GM18907 (cell line): Measurements from ENCODE around the gene GNB2.
"Not testable (repeated sequence)": the region's sequence is repeated elsewhere in the genome, so short reads cannot be mapped to it uniquely, and the experiment has no call there.

ENCODE experiments used
- ATAC-seq: cut with Tn5 transposase; IDR thresholded peaks from one replicate; pipeline ENCODE4 v1.9.1; 2021; ENCODE audit warnings: mild to moderate bottlenecking, moderate library complexity; ENCODE audit not compliant: unreplicated experiment

The GNB2 gene

DNA sequence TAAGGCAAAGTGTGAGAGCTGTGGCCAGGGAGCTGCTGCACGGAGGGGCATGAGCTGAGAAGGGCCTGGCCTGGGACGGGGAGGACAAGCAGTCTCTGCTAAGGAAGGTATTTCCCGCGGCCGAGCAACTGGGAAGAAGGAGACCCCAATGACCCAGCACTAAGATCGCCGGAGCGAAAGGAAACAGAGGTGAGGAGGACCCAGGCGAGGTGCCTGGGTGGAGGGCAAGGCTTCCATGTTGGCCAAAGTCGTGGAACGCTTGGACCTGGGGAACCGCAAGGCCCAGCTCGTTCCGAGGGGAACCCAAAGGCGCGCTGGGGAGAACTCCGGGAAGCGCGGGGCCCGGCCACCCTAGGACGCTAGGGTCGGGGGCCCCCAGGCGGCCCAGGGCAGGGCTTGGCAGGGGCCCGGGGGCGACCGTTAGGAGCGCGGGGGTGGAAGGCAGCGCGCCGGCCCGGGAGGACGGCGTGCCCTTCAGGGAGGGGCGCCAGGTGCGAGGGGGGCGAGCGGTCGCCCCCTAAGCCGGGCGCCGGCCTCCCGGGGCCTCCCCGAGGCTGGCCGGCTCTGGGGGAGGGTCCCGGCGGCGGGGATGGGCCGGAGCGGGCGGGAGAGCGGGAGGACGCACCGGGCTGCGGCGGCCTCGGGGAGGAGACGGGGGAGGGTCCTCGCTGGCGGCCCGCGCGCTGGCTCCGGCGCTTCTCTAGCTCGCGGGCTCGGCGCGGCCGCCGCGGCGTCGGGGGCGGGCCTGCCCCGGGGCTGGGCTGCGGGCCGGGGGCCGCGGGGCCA lies 20.0 kb downstream of the GNB2 start:
- peak; percentile 23 for ATAC-seq

DNA sequence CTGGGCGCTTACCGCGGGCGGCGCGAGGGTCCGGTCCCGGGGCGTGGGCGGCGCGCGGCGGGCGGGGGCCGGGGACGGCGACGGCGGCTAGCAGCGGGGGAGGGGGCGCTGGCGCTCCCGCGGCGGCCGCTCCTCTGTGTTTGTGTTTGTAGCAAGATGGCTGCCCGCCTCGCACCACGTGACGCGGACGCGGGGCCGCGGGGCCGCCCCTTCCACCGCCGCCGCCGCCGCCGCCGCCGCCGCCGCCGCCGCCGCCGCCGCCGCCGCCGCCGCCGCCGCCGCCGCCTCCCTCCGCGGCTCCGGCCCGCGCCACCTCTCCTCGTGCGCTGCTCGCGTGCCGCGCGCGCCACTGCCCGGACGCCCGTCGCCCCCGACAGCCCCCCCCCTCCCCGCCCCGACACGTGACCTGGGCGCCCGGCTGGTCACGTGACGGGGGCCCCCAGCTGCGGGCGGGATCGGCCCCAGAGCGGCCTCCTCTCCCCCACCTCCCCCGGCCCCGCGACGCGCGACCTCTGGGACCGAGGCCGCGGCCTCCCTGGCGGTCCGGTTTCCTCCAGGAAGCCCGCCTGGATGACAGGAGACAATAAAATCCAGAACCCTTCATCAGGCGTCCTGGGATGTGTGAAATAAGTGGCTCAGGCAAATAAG lies 20.7 kb downstream of the GNB2 start, which contains the start of gene GIGYF1:
Gene GIGYF1 (minus strand): TSS at position 153 of the 648 bp plus-strand sequence. CDS start 6,012 bp downstream, outside the sequence.
- ATAC-seq: peak; percentile 39

DNA sequence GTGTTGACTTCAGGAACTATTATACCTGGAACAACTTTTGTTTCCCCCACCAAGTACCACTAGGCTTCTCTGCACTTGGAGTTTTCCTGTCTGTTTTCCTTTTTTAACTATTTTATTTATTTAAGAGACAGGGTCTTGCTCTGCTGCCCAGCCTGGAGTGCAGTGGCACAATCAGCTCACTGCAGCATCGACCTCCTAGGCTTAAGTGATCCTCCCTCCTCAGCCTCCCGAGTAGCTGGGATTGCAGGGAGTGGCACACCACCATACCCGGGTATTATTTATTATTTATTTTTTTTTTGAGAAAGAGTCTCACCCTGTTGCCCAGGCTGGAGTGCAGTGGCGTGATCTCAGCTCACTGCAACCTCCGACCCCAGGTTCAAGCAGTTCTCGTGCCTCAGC lies 22.6 kb downstream of the GNB2 start:
- no peak for ATAC-seq

DNA sequence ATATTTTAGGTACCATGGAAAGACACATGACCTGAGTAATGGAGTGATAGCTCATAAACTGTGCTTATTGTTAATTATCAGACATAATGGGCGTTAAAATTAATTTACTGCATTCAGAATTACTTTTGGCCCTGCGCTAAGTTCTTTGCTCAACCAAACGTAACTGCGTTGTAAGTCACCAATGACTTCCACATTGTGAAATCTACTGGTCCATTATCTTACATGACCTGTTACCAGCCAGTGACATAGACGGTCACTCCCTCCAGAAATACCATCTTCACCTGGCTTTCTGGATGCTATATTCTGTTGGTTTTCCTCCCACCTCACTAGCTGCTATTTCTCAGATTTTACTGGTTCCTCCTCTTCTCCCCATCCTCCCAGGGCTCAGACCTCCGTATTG lies 25.5 kb downstream of the GNB2 start:
- no peak for ATAC-seq

DNA sequence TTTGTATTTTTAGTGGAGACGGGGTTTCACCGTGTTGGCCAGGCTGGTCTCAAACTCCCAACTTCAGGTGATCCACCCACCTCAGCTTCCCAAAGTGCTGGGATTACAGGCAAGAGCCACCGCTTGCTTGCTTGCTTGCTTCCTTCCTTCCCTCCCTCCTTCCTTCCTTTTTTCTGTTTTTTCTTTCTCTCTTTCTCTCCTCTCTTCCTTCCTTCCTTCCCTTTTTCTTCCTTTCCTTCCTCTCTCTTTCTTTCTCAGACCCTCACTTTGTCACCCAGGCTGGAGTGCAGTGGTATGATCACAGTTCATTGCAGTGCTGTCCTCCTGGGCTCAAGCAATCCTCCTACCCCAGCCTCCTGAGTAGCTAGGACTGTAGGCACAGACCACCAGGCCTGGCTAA lies 27.5 kb downstream of the GNB2 start:
- ATAC-seq: not testable (repeated sequence)

DNA sequence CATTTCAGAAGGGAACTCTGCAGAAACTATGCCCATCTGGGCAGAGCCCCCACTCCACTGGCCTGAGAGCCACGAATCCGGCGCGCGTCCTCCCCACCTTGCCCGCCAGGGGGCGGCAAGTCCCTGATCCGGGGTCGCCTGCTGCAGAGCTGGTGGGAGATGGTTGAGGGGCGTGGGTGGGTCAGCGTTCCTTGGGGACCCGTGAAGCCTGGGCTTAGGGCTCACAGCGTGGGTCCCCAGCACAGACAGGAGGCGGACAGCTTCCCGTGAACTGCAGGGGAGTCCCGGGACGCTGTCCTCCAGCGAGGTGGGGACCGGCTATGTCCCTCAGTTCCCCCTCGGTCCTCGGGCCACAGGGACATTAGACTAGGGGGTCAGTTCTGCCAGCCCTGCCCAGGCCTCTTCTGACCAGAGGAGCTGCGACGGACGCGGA lies 31.8 kb downstream of the GNB2 start:
- ATAC-seq: peak; percentile 66

DNA sequence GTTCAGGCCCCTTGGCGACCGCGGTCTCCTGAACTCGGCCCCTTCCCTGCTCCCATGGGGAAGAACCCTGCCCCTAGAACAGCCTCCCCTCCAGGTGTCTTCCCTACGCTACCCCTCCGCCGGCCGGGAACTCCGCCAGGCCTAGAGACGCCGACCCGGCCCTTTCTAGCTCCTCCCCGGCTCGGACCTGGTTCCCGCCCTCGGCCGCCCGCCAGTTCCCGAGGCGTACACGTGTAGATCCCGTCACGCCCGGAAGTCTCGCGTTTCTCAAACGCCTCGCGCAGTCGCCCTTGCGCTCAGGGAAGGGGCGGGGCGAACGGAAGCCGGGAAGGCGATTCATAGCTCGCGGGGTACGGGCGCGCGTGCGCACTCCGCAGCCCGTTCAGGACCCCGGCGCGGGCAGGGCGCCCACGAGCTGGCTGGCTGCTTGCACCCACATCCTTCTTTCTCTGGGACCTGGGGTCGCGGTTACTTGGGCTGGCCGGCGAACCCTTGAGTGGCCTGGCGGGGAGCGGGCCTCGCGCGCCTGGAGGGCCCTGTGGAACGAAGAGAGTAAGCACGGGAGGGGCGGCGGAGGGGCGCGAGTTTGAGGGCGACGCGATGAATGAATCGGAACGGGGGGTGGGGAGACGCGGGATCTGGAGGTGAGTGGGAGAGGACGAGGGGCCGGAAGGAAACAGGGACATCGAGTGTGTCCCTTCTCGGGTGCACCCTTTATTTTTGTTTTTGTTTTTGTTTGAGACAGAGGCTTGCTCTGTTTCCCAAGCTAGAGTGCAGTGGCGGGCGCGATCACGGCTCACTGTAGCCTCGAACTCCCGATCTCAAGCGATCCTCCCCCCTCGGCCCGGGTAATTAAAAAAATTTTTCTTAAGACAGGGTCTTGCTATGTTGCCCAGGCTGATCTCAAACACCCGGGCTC lies 32.5 kb downstream of the GNB2 start, which contains the start of gene POP7:
Gene POP7 (plus strand): TSS at position 369 of the 919 bp plus-strand sequence. CDS start 710 bp downstream, outside the sequence.
- peak; percentile 88 for ATAC-seq

DNA sequence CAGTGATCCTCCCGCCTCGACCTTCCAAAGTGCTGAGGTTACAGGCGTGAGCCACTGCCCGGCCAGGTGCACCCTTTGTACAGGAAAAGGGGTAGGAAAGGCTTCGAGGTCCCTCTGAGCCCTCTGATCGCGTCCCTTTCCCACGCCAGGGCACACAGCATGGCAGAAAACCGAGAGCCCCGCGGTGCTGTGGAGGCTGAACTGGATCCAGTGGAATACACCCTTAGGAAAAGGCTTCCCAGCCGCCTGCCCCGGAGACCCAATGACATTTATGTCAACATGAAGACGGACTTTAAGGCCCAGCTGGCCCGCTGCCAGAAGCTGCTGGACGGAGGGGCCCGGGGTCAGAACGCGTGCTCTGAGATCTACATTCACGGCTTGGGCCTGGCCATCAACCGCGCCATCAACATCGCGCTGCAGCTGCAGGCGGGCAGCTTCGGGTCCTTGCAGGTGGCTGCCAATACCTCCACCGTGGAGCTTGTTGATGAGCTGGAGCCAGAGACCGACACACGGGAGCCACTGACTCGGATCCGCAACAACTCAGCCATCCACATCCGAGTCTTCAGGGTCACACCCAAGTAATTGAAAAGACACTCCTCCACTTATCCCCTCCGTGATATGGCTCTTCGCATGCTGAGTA lies 33.3 kb downstream of the GNB2 start:
- ATAC-seq: no peak

DNA sequence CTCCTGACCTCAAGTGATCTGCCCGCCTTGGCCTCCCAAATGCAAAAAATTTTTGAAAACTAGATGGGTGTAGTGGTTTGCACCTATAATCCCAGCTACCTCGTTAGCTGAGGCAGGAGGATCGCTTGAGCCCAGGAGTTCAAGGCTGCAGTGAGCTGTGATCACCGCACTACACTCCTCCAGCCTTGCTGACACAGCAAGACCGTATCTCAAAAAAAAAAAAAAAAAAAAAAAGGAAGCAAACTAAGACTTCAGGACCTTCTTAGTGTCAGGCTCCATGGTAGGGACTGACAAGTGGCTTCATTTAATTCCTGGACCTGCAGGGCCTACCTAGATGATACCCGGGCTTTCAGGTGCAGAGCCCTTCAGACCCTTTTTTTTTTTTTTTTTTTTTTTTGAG lies 34.9 kb downstream of the GNB2 start:
- no peak for ATAC-seq

DNA sequence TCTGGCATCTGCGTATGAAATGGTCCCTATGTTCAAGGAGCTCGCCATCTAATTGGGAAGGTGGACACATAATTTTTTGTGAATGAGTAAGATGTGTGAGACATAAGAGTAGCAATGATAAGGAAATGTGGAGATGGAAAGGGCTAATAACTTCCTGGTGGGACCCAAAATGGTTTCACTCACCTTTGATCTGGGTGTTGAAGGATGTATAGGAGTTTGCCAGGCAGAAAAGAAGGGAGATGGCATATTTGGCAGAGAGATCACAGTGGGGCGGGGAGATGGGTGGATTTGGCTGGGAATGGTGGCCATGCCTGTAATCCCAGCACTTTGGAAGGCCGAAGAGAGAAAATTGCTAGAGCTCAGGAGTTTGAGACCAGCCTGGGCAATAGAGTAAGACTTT lies 36.9 kb downstream of the GNB2 start:
- ATAC-seq: no peak

DNA sequence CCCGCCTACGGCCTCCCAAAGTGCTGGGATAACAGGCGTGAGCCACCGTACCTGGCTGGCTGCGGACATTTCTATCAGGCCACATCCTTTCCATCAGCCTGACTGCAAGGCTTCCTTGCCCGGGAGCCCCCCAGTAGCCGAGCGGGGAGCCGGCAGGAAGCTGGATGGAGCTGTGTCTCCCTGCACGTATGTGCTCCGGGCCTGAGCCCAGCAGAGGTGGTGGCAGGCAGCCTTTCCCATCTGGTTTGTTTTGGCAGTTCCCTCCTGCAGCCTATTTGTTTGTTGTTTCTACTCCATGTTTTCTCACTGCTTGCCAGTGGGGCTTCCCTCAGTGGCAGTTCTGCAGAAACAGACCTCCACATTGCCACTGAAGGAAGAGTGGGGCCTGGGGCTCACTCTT lies 37.8 kb downstream of the GNB2 start:
- ATAC-seq: no peak

DNA sequence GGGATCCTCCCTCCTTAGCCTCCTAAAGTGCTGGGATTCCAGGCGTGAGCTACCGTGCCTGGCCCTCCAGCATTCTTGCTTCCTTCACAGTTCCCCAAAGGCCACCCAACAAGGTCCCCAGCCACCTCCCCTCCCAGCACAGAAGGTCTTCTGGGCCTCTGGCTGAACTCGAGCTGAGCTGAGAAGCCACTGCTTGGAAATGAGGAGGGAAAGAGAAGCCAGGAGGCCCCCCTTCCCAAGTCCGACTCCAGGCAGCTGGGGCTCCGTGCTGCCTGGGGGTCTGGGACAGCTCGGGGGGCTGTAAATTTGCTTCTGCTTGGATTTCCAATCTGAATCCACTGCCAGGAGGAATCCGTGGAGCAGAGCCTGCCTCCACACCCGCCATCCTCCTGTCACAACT lies 41.2 kb downstream of the GNB2 start:
- no peak for ATAC-seq

DNA sequence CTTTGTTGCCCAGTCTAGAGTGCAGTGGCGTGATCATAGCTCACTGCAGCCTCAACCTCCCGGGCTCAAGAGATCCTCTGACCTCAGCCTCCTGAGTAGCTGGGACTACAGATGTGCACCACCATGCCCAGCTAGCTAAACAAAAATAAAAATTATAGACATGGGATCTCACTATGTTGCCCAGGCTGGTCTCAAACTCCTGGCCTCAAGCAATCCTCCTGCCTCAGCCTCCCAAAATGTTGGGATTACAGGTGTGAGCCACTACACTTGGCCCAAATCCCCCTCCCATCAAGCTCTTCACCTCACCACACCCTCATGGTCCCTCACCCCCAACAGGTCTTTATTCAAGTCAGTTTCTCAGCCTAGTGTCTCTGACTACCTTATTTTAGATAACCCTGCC lies 43.5 kb downstream of the GNB2 start:
- ATAC-seq: not testable (repeated sequence)

DNA sequence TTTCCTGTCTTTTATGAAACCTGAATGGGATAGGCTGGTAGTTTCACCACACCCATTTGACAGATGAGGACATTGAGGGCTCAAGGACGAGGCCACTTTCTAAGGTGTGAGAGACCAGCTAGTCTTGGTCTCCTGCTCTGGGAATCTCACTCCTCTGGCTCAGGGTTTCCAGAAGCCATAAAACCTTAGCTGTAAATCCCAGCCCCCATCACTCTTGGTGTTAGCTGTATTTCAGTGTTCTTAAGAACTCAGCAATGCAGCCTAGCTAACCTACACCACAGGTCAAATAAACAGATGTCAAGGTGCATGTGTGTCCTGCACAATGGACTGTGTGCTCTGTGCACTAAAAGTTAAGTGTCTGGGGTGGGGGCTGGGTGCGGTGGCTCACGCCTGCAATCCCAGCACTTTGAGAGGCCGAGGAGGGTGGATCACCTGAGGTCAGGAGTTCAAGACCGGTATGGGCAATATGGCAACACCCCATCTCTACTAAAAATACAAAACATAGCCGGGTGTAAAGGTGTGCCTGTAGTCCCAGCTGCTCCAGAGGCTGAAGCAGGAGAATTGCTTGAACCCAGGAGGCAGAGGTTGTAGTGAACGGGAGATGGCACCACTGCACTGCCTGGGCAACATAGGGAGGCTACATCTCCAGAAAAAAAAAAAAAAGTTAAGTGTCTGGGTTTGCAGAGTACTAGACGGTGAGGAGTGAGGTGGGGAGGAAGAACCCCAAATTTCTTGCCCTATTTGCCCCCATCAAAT lies 46.2 kb downstream of the GNB2 start:
- ATAC-seq: no peak

DNA sequence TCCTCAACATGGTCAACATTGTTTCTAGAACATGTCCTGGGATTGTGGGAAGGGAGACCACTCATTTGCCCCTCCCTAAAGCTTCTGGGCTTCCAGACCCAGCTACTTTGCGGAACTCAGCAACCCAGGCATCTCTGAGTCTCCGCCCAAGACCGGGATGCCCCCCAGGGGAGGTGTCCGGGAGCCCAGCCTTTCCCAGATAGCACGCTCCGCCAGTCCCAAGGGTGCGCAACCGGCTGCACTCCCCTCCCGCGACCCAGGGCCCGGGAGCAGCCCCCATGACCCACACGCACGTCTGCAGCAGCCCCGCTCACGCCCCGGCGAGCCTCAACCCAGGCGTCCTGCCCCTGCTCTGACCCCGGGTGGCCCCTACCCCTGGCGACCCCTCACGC lies 46.7 kb downstream of the GNB2 start, which contains the start of gene EPO:
Gene EPO (plus strand): TSS at position 190 of the 392 bp plus-strand sequence. CDS start 513 bp downstream, outside the sequence.
- ATAC-seq: no peak

DNA sequence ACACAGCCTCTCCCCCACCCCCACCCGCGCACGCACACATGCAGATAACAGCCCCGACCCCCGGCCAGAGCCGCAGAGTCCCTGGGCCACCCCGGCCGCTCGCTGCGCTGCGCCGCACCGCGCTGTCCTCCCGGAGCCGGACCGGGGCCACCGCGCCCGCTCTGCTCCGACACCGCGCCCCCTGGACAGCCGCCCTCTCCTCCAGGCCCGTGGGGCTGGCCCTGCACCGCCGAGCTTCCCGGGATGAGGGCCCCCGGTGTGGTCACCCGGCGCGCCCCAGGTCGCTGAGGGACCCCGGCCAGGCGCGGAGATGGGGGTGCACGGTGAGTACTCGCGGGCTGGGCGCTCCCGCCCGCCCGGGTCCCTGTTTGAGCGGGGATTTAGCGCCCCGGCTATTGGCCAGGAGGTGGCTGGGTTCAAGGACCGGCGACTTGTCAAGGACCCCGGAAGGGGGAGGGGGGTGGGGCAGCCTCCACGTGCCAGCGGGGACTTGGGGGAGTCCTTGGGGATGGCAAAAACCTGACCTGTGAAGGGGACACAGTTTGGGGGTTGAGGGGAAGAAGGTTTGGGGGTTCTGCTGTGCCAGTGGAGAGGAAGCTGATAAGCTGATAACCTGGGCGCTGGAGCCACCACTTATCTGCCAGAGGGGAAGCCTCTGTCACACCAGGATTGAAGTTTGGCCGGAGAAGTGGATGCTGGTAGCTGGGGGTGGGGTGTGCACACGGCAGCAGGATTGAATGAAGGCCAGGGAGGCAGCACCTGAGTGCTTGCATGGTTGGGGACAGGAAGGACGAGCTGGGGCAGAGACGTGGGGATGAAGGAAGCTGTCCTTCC lies 47.3 kb downstream of the GNB2 start:
- no peak for ATAC-seq

DNA sequence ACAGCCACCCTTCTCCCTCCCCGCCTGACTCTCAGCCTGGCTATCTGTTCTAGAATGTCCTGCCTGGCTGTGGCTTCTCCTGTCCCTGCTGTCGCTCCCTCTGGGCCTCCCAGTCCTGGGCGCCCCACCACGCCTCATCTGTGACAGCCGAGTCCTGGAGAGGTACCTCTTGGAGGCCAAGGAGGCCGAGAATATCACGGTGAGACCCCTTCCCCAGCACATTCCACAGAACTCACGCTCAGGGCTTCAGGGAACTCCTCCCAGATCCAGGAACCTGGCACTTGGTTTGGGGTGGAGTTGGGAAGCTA lies 47.9 kb downstream of the GNB2 start:
- no peak for ATAC-seq

DNA sequence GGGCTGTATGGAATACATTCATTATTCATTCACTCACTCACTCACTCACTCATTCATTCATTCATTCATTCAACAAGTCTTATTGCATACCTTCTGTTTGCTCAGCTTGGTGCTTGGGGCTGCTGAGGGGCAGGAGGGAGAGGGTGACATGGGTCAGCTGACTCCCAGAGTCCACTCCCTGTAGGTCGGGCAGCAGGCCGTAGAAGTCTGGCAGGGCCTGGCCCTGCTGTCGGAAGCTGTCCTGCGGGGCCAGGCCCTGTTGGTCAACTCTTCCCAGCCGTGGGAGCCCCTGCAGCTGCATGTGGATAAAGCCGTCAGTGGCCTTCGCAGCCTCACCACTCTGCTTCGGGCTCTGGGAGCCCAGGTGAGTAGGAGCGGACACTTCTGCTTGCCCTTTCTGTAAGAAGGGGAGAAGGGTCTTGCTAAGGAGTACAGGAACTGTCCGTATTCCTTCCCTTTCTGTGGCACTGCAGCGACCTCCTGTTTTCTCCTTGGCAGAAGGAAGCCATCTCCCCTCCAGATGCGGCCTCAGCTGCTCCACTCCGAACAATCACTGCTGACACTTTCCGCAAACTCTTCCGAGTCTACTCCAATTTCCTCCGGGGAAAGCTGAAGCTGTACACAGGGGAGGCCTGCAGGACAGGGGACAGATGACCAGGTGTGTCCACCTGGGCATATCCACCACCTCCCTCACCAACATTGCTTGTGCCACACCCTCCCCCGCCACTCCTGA lies 49.1 kb downstream of the GNB2 start:
- ATAC-seq: no peak
